ENCODE results near the gene VWC2. TPM values are rescaled to one million over a fixed set of nuclear protein-coding genes. Genes with fewer than 3 reads are reported as not detected.

Gene VWC2
- polyA plus RNA-seq, 4 donors = 0.12 to 1.4 (median 1.1) TPM

DNA sequence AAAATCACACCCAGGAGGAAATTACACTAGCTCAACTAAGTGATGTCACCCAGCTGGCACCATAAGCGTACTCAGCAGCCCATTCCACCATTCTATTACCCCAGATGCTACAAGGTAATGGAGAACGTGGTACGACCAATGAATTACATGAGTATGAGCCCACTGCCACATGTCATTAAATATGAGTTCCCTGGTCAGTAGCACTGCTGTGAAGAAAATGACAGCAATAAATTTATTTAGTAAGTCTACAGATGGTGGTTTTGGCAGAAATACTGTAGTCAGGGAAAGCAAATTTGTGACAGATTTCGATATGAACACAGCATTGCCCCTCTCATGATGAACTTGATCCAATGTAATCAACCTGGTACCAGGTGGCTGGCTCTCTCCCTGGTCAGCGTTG, 154.2 kb downstream of the VWC2 start:
- no peak for DNase-seq (ENCODE audit: low read depth in 4 of 4, low spot score in 3 of 4)

DNA sequence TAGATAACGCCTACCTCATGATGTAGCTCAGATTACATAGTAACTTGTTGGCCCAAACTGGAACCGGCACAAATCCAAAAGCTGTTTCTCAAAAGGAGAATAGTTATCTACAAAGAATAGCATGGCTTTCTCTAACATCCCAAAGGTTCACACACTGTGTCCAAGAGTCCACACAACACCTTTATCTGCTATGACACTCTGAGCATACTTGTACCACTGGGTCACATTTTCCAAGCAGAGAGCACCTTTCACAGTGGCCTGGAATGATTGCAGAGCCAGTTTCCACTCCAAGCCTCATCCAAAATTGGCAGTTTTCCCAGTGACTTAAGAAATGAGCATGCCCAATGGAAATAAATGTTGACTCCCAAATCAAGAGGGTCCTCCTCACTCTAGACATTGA, 155.3 kb downstream of the VWC2 start:
- DNase-seq (ENCODE audit: low read depth in 4 of 4, low spot score in 3 of 4) = no peak

DNA sequence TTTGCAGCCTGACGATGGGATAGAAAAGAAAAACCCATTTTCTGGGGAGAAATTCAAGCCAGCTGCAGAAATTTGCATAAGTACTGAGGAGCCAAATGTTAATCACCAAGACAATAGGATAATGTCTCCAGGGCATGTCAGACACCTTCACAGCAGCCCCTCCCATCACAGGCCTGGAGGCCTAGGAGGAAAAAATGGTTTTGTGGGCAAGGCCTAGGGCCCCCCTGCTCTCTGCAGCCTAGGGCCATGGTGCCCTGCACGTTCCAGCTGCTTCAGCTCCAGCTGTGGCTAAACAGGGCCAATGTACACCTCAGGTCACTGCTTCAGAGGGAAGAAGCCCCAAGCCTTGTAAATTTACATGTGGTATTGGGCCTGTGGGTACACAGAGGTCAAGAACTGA, 158.2 kb downstream of the VWC2 start:
- DNase-seq (ENCODE audit: low read depth in 4 of 4, low spot score in 3 of 4) = no peak

DNA sequence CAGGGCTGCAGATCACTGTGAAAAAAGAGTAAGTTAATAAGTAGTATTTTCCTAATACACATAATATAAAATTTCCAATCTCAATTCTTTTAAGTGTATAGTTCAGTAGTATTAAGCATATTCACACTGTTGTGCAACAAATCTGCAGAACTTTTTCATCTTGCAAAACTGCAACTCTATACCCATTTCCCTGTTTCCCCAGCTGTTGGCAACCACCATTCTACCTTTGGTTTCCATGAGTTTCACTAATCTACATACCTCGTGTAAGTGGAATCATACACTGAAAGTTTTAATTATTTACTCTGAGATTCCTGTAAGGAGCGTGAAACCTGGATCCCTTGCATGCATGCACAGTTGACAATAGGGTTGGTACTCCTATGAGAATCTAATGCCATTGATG, 164.2 kb downstream of the VWC2 start:
- DNase-seq (ENCODE audit: low read depth in 4 of 4, low spot score in 3 of 4) = no peak

Measured in left renal pelvis (tissue), 4 donors.